Activated gamma-delta T cell (primary cell): ENCODE data around the gene COL23A1.

ENCODE experiments used
- DNase-seq: peaks from one replicate; lab custom pipeline; 2025; lab: John Stamatoyannopoulos, UW

COL23A1 gene

DNA sequence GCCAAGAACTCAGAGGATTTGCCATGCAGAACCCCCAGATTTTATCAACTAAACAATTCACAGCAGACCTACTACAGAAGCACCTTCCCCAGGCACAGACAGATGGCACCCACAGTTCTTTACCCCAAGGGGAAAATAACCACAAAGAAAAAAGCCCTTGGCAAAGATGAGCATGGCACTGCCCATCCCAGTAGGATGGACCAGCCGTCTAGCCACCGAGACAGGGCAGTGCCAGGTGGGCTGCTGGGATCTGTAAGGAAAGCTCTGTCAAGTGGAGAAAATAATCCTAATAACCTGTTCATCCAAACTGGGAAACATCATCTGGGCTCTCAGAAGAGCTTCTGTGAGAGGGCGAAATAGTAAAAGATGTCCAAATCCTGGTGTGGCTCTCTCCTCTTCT, 130.0 kb downstream of the COL23A1 start:
- DNase-seq, result no peak

DNA sequence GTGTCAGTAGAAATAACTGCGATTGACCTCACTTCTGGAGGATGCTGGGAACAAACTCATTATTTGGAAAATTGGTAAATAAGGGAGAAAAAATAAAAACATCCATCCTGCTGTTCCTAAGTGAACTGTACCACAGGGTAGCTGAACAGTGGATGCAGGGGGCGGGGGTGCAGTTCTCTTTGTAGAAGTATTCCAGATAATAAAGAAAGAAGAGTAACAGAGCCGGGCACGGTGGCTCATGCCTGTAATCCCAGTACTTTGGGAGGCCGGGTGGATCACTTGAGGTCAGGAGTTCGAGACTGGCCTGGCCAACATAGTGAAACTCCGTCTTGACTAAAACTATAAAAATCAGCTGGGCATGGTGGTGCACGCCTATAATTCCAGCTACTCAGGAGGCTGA, 132.1 kb downstream of the COL23A1 start:
- no peak for DNase-seq

DNA sequence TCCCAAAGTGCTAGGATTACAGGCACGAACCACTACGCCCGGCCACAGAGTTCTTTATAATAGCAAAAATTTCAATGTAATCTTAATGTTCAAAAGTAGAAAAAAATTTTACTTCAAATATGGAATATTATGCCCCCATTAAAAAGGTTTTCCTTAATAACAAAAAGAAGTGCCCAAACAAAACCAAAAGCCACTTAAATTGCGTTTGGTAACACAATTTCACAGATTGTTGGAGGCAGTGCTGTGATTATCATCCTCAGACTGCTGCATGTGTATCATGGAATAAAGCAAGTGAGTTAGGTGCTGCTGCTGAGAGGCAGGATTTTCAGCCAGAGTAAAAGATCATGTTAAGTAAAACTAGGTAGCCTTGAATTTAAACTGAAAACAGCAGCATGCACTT, 132.7 kb downstream of the COL23A1 start:
- no peak for DNase-seq

DNA sequence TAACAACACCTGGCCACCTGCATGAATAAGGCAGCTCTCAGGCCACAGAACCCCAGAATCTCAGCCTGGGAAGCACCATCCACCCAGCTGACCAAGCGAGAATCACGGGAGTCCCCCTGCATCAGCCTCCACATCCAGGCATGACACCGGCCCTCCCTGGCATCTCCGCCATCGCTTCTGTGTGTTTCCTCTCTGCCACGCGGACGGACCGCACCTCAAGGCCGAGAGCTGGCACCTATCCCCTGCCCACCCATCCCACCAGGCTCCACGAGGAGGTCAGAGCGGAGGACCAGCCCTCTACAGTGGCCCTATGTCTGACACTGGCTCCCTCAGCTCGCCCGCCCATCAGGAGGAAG, 134.7 kb downstream of the COL23A1 start:
- no peak for DNase-seq

DNA sequence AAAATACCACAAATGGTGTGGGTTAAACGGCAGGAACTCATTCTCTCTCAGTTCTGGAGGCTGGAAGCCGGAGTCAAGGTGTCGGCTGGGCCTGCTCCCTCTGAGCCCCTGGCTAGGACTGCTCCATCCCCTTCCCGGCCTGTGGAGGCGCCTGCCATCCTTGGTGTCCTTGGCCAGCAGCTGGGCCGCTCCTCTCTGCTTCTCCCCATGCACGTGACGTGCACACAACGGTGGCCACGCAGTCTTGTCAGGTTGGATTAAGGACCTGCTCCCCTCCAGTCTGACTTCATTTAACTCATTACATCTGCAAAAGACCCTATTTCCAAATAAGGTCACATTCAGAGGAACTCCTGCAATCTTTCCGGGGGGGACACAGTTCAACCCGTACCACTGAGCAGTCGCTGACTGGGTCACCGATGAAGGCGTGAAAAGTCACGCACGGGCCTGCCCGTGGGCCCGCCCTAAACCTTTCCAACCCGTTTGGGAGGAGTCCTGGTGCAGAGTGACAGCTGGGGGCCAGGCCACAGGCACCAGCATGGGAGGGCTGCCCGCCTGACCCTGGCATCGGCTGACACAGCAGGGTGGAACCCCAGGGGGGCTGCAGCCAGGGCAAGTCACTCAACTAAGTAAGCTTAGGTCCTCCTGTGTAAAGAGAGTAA, 135.2 kb downstream of the COL23A1 start:
- DNase-seq, result no peak

DNA sequence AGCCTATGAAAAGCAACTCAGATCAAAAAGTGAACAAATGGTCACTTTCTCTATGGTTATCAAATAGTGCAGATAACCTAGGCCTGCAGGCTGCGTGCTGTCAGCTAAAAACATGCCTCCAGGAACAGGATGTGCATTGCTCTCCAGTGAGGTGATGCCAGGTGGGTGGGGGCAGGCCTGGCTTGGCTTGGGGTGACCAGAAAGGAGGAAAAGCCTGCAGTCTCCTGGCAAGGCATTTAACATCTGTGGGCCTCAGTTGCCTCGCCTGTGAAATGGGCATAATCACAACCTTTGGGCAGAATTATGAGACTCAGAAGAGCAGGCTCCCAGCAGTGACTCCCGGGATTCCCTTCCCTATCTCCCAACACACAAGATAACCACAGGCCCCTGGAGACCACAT, 135.9 kb downstream of the COL23A1 start:
- no peak for DNase-seq

DNA sequence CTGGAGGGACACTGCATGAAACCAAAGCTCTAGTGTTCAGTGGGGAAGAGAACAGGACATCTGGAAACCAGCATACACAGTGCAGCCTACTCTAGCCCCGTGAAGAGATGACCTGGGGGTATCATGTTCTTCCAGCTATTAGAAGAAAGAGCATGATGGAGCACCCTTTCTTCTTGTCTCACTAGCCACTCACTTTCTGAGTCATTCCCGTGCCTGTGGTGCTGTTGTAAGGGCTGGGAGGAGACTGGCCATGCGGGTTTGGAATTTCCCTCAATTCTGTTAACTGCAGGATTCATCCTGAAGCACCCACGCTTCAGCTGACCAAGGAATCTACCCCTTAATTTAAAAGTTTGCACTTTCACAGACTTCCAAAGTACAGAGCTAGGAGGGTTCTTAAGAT, 137.0 kb downstream of the COL23A1 start:
- DNase-seq, result no peak

DNA sequence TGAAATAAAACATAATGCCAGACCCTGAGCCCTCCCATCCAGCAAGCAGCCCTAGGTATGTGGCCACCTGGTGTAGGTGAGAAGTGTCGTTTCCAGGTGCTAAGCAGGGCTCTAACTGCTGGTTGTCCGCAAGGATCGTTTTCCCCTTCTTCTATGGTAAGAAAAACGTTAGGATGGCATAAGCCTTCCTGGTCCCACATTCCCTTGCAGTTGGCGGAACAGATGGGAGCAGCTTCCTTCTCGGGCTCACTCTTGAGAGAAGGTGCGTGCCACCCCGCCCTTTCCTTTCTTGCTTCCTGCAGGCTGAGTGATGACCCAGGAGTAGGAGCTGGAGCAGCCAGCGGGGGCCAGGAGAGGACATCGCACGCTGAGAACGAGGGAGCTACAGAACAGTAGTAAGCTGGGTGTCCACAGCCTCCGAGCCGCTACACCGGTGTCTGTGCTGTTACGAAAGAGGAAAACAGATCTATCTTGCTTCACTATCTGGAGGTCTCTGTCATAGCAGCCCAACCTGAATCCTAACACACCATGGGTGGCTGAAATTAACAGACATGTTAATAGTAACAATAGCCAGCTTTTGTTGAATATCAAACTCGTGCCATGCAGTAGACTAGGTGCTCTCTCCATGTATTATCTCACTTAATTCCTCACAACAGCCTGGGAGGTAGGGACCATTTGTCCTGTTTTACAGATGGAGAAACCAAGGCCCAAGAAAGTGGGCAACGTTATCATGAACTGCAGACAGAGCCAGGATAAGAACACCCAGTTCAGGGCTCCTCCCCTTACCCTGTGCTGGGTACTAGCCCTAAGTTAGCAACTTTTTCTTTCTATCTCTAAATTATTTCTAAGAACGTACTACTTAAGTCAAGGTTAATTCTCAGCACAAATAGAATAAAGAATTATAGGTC, 139.8 kb downstream of the COL23A1 start:
- DNase-seq, result no peak

DNA sequence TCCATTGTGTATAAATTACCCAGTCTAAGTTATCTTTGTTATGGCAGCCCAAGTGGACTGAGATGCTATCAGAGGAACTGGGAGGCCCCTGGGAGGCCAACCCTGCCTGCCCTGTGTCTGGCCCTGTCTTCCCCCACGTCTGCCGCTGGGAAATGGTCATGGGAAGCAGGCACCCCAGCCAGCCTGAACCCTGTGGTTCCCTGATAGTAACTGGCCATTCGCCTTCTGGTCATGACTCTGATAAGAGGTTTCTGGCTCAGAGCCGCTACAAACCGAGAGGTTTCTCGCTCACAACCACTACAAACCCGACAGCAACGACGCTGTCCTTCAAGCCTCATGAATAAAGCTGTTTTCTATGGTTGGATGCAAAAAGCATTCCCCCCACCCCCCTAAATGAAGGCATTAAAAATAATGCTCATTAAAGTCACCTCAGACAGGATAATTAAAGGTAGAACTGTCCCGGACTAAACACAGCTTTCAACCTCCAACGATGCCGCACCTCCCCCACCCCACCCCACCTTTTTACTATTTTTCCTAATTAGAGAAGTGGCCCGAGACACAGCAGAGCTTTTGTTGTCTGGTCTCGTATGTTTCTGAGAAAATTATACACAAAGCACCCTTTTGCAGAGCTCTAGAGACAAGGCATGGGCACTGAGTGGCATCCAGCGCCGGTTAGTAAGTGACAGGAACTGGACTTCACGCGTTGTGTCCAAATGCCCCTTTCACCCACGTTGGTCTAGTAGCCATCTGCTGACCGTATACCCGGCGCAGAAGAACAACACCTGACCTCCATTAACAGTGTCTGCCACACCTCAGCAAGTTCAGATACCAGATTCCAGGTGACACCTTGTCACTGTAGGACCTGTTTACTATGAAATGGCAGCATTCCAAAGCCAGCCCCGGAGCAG, 140.8 kb downstream of the COL23A1 start:
- DNase-seq, result no peak

DNA sequence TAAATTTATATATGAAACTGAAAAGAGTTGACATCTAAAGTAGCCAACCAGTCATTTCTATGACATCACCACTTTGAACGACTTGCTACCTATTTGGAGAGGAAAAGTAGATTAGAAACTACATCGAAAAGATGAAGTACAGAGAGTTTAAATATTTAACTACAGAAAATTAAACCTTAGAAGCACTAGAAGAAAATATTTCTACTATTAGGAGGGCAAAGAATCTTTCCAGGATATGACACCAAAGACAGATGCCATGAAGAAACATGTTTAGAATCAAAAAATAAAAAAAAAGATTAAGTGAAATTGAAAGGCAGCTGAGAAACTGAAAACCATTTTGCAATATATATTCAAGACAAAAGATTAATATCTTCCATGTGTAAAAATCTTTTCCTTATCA, 144.7 kb downstream of the COL23A1 start:
- no peak for DNase-seq

DNA sequence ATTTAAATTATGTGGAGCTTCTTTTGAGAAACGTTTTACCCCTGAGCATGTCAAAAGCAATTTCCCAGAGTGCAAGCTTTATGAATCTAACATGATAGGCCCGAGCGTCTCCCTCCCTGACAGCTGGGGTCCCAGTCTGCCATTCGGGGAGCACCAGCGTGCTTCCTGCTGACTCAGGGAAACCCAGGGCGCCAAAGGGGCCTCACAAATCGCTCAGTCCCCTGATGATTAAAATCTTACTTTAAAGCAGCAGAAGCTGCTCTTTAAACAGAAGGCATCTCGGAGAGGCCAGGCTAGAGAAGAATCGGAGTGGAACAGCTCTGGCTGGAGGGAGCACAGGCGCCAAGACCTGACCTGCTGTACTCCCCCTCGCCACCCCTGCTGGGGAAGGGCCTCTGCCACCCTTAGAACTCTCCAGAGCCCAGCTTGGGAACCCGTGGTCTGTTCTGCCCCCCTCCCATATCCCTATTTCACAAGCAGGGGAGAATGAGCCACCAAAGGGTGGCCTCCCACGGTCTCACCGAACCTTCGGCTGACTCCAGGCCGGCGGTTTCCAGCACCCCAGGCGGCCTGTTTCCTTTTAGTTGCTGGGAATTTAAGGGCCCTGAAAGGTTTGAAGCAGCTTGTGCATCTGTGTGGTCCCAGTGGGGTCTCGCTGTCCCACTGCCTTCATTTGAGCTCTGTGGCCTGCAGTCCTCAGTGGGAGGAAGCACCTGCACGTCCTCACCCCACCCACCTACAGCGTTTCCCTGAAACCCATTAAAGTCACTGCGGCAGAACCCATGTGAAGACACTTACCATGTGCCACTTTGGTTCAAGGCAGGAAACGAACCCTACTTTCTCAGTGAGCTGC, 147.6 kb downstream of the COL23A1 start:
- DNase-seq, result no peak

DNA sequence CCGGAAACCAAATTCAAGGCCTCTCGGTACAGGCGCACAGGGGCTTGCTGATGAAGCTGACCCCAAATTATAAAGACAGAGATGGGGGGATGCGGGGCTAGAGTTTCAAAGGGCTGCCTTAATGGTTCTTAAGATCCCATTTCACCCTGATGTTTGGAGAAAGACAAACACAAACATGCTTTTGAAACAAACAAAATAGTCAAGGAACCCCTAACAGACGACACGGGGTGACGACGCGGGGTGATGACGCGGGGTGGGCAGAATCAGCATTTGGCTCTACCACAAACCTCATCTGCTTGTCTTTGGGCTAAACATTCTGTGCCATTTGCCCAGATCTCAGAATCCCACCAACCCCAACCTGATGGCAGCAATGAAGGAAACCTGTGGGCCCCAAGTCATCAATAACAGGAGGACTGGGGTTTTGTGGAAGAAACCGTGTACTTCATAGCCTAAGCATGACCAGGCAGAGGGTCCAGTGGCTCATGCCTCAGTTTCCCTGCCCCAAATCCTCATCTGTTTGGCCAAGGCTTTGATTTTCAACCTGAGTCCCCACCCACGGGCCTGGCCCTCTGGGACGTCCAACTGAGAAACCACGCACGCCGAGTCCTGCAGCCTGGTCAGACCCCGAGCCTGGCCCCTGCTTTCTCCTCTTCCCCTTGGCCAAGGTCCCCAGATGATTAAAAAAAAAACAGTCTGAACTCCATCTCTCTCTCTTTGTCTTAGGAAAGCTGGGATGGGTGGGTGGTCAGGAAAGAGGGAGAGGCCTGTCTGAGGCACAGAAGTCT, 148.5 kb downstream of the COL23A1 start:
- DNase-seq, result no peak

DNA sequence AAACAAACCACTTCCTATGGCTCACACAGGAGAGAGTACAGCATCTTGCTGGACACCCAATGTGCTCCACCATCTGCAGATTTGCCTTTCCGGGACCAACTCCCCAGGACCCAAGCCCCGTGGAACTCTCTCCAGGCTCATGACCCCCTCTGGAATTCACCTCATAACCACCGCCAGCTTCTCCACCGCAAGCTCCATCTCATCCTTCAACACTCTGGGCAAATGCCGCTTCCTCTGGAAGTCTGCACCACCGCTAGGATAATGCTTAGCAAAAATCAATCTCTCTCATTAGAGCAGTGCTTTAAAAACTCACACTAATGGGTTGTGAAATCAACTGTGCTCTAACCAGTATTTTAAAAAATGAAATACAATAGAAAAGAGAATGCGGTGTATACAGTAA, 150.0 kb downstream of the COL23A1 start:
- no peak for DNase-seq

DNA sequence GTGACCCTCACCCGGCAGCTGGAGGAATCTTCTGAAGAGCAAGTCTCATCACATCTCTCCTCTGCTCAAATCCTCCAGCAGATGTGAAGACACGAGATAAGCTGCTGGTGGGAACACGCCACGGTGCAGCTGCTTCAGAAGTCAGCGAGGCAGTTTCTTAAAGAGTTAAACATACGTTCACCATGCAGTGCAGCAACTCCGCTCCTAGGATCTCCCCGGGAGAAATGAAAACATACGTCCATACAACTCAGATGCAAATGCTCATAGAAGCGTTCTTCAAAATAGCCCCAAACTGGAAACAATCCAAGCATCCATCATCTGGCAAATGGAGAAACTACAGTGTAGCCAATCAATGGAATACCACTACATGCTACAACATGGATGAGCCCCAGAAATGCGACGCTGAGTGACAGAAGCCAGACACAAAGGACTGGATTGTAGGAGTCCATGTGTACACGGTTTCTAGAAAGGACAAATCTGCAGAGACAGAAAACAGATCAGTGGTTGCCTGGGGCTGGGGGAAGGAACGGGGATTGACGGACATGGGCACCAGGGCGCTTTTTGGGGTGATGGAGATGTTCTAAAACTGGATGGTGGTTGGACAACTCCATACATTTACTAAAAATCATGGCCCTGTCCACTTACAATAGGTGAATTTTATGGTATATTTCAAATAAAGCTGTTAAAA, 150.6 kb downstream of the COL23A1 start:
- no peak for DNase-seq

DNA sequence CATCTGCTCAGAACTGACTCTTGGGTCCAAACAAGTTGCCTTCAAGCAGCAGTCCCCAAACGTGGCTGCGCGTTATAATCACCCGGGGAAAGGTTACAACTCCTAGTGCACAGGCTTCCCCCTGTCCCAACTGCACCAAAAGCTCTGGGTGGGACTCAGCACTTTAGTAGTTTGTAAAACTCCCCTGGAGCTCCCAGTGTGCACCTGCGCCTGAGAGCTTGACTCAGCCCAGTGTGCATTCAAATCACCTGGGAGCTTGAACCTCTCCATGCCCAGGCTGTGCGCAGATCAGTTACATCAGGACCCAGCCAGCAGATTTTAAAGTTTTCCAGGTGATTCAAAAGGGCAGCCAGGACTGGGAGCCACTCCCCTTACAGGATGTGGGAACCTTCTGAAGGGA, 151.4 kb downstream of the COL23A1 start:
- no peak for DNase-seq

DNA sequence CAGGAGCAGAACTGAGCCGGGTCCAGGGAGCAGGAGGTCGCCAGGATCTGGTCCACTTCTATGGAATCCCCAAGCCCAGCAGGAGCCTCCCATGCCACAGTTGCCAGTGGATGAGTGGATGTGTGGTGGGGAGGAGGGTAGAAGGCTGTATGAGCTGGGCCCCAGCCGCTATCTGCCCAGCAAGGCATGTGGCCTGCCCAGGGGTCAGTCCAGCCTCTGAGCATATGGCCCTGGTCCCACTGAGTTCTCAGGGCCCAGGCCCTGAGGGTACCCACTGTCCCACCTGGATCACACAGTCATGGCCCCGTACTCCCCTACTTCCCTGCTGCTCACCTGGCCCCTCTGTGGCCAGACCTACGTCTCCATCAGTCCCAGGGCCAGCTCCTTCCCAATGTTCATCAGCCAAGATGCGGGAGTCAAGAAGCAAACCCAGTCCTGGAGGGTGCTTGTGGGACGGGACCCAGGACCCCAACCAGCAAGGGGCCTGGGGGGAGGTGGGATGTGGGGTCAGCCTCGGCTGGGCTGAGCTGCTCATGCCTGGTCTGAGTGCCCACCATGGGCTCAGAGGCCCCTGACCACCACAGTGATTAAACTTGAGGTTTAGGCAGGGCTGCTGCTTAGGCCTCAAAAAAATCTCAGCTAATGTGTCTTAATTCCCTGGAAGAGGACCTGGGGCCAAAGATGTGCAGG, 152.7 kb downstream of the COL23A1 start:
- no peak for DNase-seq

DNA sequence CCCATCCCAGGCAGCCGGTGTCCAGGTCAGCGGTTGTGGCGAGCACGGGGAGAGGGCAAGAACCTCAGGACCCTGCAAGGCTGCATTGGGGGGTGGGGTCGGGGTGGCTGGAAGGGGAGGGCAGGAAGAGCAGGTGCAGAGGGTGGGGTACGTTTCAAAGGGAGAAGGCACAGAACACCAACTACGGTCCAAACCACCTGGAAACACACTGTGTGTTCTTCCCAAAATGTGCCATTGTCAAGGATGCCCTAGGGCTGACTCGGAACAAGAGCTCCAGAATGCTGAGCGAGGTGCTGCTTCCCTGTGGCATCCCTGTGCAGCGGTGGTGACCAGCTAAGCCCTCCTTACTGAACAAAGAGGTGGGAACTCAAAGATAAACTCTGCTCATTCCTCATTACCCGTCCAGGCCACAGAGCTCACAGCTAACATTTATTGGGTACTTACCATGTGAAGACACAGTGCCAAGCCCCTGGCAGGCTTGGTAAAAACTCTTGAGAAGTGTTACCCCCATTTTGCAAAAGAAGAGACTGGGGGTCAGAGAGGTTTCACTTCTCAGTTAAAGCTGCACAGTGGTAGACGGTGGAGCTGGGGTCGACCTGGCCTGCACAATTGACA, 153.8 kb downstream of the COL23A1 start:
- DNase-seq, result no peak

DNA sequence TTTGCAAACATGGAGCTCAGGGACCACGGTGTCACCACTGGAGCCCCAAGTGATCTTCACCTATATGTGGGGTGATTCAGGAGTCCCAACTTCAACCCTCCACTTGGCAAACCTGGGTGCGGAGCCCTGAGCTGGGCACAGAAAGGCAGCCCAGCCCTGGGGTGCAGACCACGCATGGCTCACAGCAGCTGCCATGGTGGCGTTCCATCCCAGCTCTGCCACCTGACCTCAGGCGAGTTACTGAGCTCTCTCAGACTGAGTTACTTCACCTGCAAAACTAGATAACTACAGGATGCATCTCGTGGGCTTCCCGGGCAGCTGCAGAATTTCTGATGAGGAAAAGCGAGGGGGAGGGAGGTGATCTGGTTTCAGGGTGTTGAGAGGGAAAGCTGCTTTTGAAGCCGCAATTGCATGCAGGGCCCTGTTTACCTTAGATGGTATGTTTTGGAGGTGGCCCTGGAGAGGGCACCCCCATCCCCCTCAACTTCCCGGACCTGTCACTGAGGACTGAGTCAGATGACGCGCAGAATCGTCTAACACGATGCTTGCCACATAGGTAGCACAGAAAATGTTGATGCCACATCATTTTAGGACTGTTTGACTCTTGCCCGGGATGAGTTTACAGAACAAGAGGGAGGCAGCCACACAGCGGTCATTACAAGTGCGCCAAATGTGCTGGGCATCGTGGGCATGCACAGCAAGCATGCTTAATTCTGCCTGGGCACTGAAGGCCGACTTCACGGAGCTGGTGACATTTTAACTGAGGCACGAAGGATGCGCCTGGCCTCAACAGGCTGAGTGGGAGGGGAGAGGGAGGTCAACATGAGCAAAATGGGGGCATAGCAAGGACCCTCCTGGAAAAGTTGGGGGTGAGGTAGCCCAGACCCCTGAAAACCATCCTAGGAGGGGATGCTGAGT, 154.6 kb downstream of the COL23A1 start:
- DNase-seq, result no peak
